ENCODE results near the gene VCL.

VCL gene

GRCh38 chr10:74153123-74153522 is 155.2 kb downstream of the VCL start:
- TF ChIP-seq EP300 (IDR thresholded peaks at IDR 0.05; ENCODE audit: borderline replicate concordance) (no peak), TEAD4 (IDR thresholded peaks at IDR 0.05) (peak; percentile 63)

GRCh38 chr10:74153676-74154075 is 155.8 kb downstream of the VCL start:
- TF ChIP-seq, protein P1, sequence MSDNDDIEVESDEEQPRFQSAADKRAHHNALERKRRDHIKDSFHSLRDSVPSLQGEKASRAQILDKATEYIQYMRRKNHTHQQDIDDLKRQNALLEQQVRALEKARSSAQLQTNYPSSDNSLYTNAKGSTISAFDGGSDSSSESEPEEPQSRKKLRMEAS (IDR thresholded peaks at IDR 0.05): no peak
- TF ChIP-seq CREB1 (IDR thresholded peaks at IDR 0.05; ENCODE audit: low read depth): no peak
- no peak for TF ChIP-seq FOXM1 (IDR thresholded peaks at IDR 0.05; ENCODE audit: borderline replicate concordance, low read depth)
- no peak for TF ChIP-seq YY1 (IDR thresholded peaks at IDR 0.05; ENCODE audit: low read depth)

DNA sequence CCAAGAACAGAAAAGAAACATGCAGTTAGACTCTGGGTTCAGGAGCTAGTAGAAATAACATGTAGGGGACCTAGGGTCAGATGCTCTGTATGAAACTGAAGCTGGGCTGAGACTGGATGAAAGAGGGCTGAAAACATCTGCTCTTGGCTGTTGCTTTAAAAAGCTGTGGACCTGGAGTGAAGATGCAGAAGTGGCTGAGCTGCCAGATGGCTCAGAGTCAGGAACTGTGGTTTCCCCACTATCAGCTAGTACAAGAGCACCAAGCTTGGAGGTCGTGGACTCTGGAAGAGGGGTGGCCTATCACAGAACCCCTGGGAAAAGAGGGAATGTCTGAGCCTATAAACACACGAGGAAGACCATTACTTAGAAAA is 159.0 kb downstream of the VCL start:
- TF ChIP-seq CEBPB (IDR thresholded peaks at IDR 0.05) (no peak), RAD21 (IDR thresholded peaks at IDR 0.05; ENCODE audit: low read depth) (no peak), FOXM1 (IDR thresholded peaks at IDR 0.05; ENCODE audit: borderline replicate concordance, low read depth) (no peak)

DNA sequence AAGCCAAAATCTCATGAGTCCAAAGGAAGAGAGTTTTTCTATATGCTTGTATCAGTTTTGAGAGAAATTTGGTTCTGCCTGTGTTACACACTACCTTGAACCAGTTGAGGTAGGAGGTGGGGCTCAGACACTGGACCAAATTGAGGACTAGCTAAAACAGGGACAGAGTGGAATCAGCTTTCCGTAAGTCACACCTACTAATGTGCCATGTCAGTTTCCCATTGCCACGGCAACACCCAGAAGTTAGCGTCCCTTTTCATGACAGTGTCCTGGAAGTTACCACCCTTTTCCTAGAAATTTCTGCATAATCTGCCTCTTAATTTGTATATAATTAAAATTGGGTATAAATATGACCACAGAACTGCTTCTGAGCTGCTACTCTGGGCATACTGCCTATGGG is 162.1 kb downstream of the VCL start:
- TF ChIP-seq RAD21 (IDR thresholded peaks at IDR 0.05; ENCODE audit: low read depth) (no peak), EP300 (IDR thresholded peaks at IDR 0.05; ENCODE audit: borderline replicate concordance) (no peak), YY1 (IDR thresholded peaks at IDR 0.05; ENCODE audit: low read depth) (no peak), ZBTB7A (IDR thresholded peaks at IDR 0.05; ENCODE audit: low read depth) (no peak), TCF12 (IDR thresholded peaks at IDR 0.05; ENCODE audit: low read depth) (no peak), FOXM1 (IDR thresholded peaks at IDR 0.05; ENCODE audit: borderline replicate concordance, low read depth) (no peak), TAF1 (IDR thresholded peaks at IDR 0.05; ENCODE audit: low read depth) (no peak), CREB1 (IDR thresholded peaks at IDR 0.05; ENCODE audit: low read depth) (no peak), CEBPB (IDR thresholded peaks at IDR 0.05) (no peak), EGR1 (IDR thresholded peaks at IDR 0.05) (no peak), TEAD4 (IDR thresholded peaks at IDR 0.05) (no peak), NFIC (IDR thresholded peaks at IDR 0.05) (no peak)
- TF ChIP-seq, protein P2, sequence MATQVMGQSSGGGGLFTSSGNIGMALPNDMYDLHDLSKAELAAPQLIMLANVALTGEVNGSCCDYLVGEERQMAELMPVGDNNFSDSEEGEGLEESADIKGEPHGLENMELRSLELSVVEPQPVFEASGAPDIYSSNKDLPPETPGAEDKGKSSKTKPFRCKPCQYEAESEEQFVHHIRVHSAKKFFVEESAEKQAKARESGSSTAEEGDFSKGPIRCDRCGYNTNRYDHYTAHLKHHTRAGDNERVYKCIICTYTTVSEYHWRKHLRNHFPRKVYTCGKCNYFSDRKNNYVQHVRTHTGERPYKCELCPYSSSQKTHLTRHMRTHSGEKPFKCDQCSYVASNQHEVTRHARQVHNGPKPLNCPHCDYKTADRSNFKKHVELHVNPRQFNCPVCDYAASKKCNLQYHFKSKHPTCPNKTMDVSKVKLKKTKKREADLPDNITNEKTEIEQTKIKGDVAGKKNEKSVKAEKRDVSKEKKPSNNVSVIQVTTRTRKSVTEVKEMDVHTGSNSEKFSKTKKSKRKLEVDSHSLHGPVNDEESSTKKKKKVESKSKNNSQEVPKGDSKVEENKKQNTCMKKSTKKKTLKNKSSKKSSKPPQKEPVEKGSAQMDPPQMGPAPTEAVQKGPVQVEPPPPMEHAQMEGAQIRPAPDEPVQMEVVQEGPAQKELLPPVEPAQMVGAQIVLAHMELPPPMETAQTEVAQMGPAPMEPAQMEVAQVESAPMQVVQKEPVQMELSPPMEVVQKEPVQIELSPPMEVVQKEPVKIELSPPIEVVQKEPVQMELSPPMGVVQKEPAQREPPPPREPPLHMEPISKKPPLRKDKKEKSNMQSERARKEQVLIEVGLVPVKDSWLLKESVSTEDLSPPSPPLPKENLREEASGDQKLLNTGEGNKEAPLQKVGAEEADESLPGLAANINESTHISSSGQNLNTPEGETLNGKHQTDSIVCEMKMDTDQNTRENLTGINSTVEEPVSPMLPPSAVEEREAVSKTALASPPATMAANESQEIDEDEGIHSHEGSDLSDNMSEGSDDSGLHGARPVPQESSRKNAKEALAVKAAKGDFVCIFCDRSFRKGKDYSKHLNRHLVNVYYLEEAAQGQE (IDR thresholded peaks at IDR 0.05; ENCODE audit: low read depth): no peak
- TF ChIP-seq, protein P1 (IDR thresholded peaks at IDR 0.05): no peak
- TF ChIP-seq, protein P3, sequence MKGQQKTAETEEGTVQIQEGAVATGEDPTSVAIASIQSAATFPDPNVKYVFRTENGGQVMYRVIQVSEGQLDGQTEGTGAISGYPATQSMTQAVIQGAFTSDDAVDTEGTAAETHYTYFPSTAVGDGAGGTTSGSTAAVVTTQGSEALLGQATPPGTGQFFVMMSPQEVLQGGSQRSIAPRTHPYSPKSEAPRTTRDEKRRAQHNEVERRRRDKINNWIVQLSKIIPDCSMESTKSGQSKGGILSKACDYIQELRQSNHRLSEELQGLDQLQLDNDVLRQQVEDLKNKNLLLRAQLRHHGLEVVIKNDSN (IDR thresholded peaks at IDR 0.05): no peak

- no peak for TF ChIP-seq NFIC (IDR thresholded peaks at IDR 0.05)
- TF ChIP-seq EP300 (IDR thresholded peaks at IDR 0.05; ENCODE audit: borderline replicate concordance): no peak
- no peak for TF ChIP-seq TCF12 (IDR thresholded peaks at IDR 0.05; ENCODE audit: low read depth)
- TF ChIP-seq EGR1 (IDR thresholded peaks at IDR 0.05): no peak
- TF ChIP-seq, protein P3 (IDR thresholded peaks at IDR 0.05): no peak
- no peak for TF ChIP-seq TEAD4 (IDR thresholded peaks at IDR 0.05)
- no peak for TF ChIP-seq RAD21 (IDR thresholded peaks at IDR 0.05; ENCODE audit: low read depth)
Measured at GRCh38 chr10:74163319-74164068, 165.6 kb downstream of the VCL start.

- TF ChIP-seq TEAD4 (IDR thresholded peaks at IDR 0.05) (no peak), TCF12 (IDR thresholded peaks at IDR 0.05; ENCODE audit: low read depth) (no peak), CREB1 (IDR thresholded peaks at IDR 0.05; ENCODE audit: low read depth) (no peak), CEBPB (IDR thresholded peaks at IDR 0.05) (no peak), RAD21 (IDR thresholded peaks at IDR 0.05; ENCODE audit: low read depth) (no peak)
- TF ChIP-seq, protein P3 (IDR thresholded peaks at IDR 0.05): no peak
- TF ChIP-seq, protein P2 (IDR thresholded peaks at IDR 0.05; ENCODE audit: low read depth): no peak
Measured at GRCh38 chr10:74164716-74165529, 167.0 kb downstream of the VCL start.
